Lung microvascular endothelial cell (primary cell): ENCODE data around the gene TTC39A. TPM values are rescaled to one million over a fixed set of nuclear protein-coding genes. Genes with fewer than 3 reads are reported as not detected.

Source experiments
- DNase-seq, 2 donors: peaks; one replicate each; pipeline versions ENCODE4 v3.0.0 to v3.0.0-alpha.2; 2010; ENCODE audit warnings: low read depth in 2 of 2
- total RNA-seq: library from RNA; depleted of rRNA; stranded (reverse); fragments of >200 nt; gene quantifications from 2 replicates; pipeline ENCODE4 v1.2.1, GENCODE V29; 2014

TTC39A gene
- 1.6 and 2.4 TPM in 2 replicates for total RNA-seq

- DNase-seq, result no peak
These were observed at the start of gene TTC39A for GRCh38 chr1:51330331-51331201. Gene TTC39A (minus strand): TSS chr1:51330562. CDS start chr1:51330477, 85 bp downstream.

- no peak for DNase-seq
These were observed 48.5 kb upstream of the TTC39A start for GRCh38 chr1:51378871-51379270.

- no peak for DNase-seq
These were observed 43.5 kb upstream of the TTC39A start for GRCh38 chr1:51373898-51374297.

GRCh38 chr1:51372561-51372960 is 42.2 kb upstream of the TTC39A start:
- DNase-seq, result no peak

GRCh38 chr1:51369171-51369570 is 38.8 kb upstream of the TTC39A start:
- DNase-seq, result no peak

- no peak for DNase-seq
These were observed 35.4 kb upstream of the TTC39A start for GRCh38 chr1:51365774-51366173.

- DNase-seq, result no peak
These were observed 29.5 kb upstream of the TTC39A start for GRCh38 chr1:51359879-51360278.

GRCh38 chr1:51355382-51355781 is 25.0 kb upstream of the TTC39A start:
- DNase-seq, result no peak

GRCh38 chr1:51354416-51354815 is 24.1 kb upstream of the TTC39A start:
- DNase-seq, result no peak

GRCh38 chr1:51351907-51352306 is 21.5 kb upstream of the TTC39A start:
- no peak for DNase-seq

GRCh38 chr1:51349862-51350261 is 19.5 kb upstream of the TTC39A start:
- DNase-seq, result no peak

GRCh38 chr1:51348147-51348527 is 17.8 kb upstream of the TTC39A start:
- no peak for DNase-seq

GRCh38 chr1:51347398-51348146 is 17.2 kb upstream of the TTC39A start:
- DNase-seq, result no peak

GRCh38 chr1:51346086-51346942 is 16.0 kb upstream of the TTC39A start:
- DNase-seq, result no peak

GRCh38 chr1:51345300-51345687 is 14.9 kb upstream of the TTC39A start:
- no peak for DNase-seq

GRCh38 chr1:51344602-51345299 is 14.4 kb upstream of the TTC39A start:
- DNase-seq, result peak in 1 of 2 donors; percentile 18

GRCh38 chr1:51344276-51344601 is 13.9 kb upstream of the TTC39A start:
- DNase-seq, result no peak

- no peak for DNase-seq
These were observed 13.3 kb upstream of the TTC39A start for GRCh38 chr1:51343624-51344023.

GRCh38 chr1:51342591-51343206 is 12.3 kb upstream of the TTC39A start:
- no peak for DNase-seq

GRCh38 chr1:51341876-51342496 is 11.6 kb upstream of the TTC39A start:
- no peak for DNase-seq
